Ovary (tissue), 3 donors: Measurements from ENCODE around the gene KCNQ5.

Experiments
- CTCF ChIP-seq, 3 donors: fragments of 450-650 bp in 2 of 3; fragments of 200-600 bp in 1 of 3; IDR thresholded peaks; one replicate each; pipeline versions ENCODE4 v1.5.1 to v1.8.0; 2016 to 2022; ENCODE audit warnings: antibody characterized with exemption in 3 of 3, mild to moderate bottlenecking in 1 of 3
- EP300 ChIP-seq: sonication (generic); formaldehyde crosslinking; IDR thresholded peaks from one replicate; pipeline ENCODE4 v1.6.1; 2017; ENCODE audit warnings: antibody characterized with exemption
- POLR2A ChIP-seq: fragments of 450-650 bp; IDR thresholded peaks from one replicate; pipeline ENCODE4 v1.6.1; 2017; ENCODE audit warnings: antibody characterized with exemption, mild to moderate bottlenecking, moderate library complexity
- donor health status: DM: no; HTN: no; CAD: no.

- TF ChIP-seq CTCF (IDR thresholded peaks at IDR 0.05) (no peak), POLR2A (no peak), EP300 (no peak)
Measured at GRCh38 chr6:72635636-72636035, 13.8 kb downstream of the KCNQ5 start.
